Measurements from ENCODE around the gene TUBB6. TPM values are rescaled to one million over a fixed set of nuclear protein-coding genes. Genes with fewer than 3 reads are reported as not detected.
A peak's percentile ranks its signal among the peaks of the same experiment; 100 is the strongest.

TUBB6 gene
- total and polyA plus RNA-seq, 10 of the 15 experiments (the other 5 are each of a cell fraction or from before 2014, with no cell fraction given): 27.4 to 262 (median 82.5) TPM

GRCh38 chr18:12283256-12283655 is 24.8 kb upstream of the TUBB6 start:
- FAIRE-seq: no peak
- H3K79me2 ChIP-seq (ENCODE audit: control insufficient read depth, insufficient read depth, low read length): no peaks in the 10 kb centered on the region
- POLR2A ChIA-PET: interaction anchor here (0.7 kb wide), 1 partner anchor 11 kb away, joined by 6 read pairs; no protein-coding TSS in a partner anchor
- TF ChIP-seq RAD21 (IDR thresholded peaks at IDR 0.05; ENCODE audit: insufficient read depth, low read depth, low read length): 0 out of 2 replicates have a peak, but pooled peaks have one; percentile 18
- TF ChIP-seq CTCF (IDR thresholded peaks at IDR 0.05 in 2 of 3, conservative IDR thresholded peaks at IDR 0.05 in 1 of 3; ENCODE audit: control insufficient read depth in 2 of 3, extremely low read depth in 1 of 3, insufficient read depth in 1 of 3, low read depth in 3 of 3, low read length in 3 of 3): peak in 1 of 3 experiments; percentile 12; a peak in 2 of 6 replicates
- TF ChIP-seq NR2C2 (IDR thresholded peaks at IDR 0.05; ENCODE audit: borderline replicate concordance, control insufficient read depth, insufficient read length, low read depth): no peak
- H3K36me3 ChIP-seq (ENCODE audit: control insufficient read depth in 2 of 2, insufficient read depth in 2 of 2, low read length in 1 of 2): no peaks in the 10 kb centered on the region
- no peak overlapping the region for H2AFZ ChIP-seq (ENCODE audit: control insufficient read depth, low read depth, low read length)
- no peak overlapping the region for H3K4me3 ChIP-seq
- SMC1A ChIA-PET (ENCODE audit: uncharacterized antibody, unreplicated experiment): no interaction called here
- 62% methylated on average over 6 of the region's 6 CpGs for WGBS (ENCODE audit: insufficient coverage, insufficient replicate concordance, low lambda C conversion rate, missing lambda C conversion rate)
- peaks cover 5 to 6% of the 10 kb centered on the region in 2 experiments; a peak in 3 of 4 replicates for H3K27me3 ChIP-seq (replicated peaks in 1 of 2; ENCODE audit: control insufficient read depth in 2 of 2, insufficient read depth in 2 of 2, low read length in 1 of 2)
- H3K4me1 ChIP-seq (ENCODE audit: control insufficient read depth, insufficient read depth, low read length): no peaks in the 10 kb centered on the region
- CTCF ChIA-PET: interaction anchor here (1.1 to 4.5 kb wide), 3 partner anchors 10 to 110 kb away, joined by 3 to 19 read pairs (median 7); no protein-coding TSS in a partner anchor
- no peak overlapping the region for H3K4me2 ChIP-seq (ENCODE audit: control insufficient read depth, insufficient read depth)
- no peak overlapping the region for H3K9ac ChIP-seq (ENCODE audit: control insufficient read depth, insufficient read depth, low read length)
- no peak for ATAC-seq
- no peaks in the 10 kb centered on the region for H3K9me3 ChIP-seq (replicated peaks; ENCODE audit: control insufficient read depth, insufficient read depth, low read length)
- no peak overlapping the region for H3K27ac ChIP-seq (ENCODE audit: control insufficient read depth, insufficient read depth)
- no peak for DNase-seq (ENCODE audit: low read depth, low spot score)
- no peaks in the 10 kb centered on the region; the same call in 1 of the 2 replicates for H4K20me1 ChIP-seq (ENCODE audit: control insufficient read depth, insufficient read depth)
- no TSS peak for BruUV-seq (replicated peaks)
- intact Hi-C loops (cut with micrococcal nuclease; ENCODE audit: unreplicated experiment): no loop called here
- in situ Hi-C loops (cut with MboI): no loop called here
- RAD21 ChIA-PET (ENCODE audit: unreplicated experiment): no interaction called here

- SMC1A ChIA-PET (ENCODE audit: uncharacterized antibody, unreplicated experiment): no interaction called here
- intact Hi-C loops (cut with micrococcal nuclease; ENCODE audit: unreplicated experiment) (no loop called here), in situ Hi-C loops (cut with MboI) (no loop called here)
- peaks cover 7% of the 10 kb centered on the region in 2 experiments; a peak in 3 of 4 replicates for H3K27me3 ChIP-seq (replicated peaks in 1 of 2; ENCODE audit: control insufficient read depth in 2 of 2, insufficient read depth in 2 of 2, low read length in 1 of 2)
- POLR2A ChIA-PET: interaction anchor here (0.7 kb wide), 1 partner anchor 12 kb away, joined by 6 read pairs; no protein-coding TSS in a partner anchor
- WGBS (ENCODE audit: insufficient coverage, insufficient replicate concordance, low lambda C conversion rate, missing lambda C conversion rate): 43% methylated on average over 1 of the region's 1 CpG
- no peaks in the 10 kb centered on the region for H3K36me3 ChIP-seq (ENCODE audit: control insufficient read depth in 2 of 2, insufficient read depth in 2 of 2, low read length in 1 of 2)
- no peak overlapping the region for H3K4me2 ChIP-seq (ENCODE audit: control insufficient read depth, insufficient read depth)
- ATAC-seq (no peak), DNase-seq (ENCODE audit: low read depth, low spot score) (no peak), FAIRE-seq (no peak)
- H3K79me2 ChIP-seq (ENCODE audit: control insufficient read depth, insufficient read depth, low read length): no peaks in the 10 kb centered on the region
- BruUV-seq (replicated peaks): no TSS peak
- H3K4me3 ChIP-seq: no peak overlapping the region
- H3K4me1 ChIP-seq (ENCODE audit: control insufficient read depth, insufficient read depth, low read length): no peaks in the 10 kb centered on the region
- H3K27ac ChIP-seq (ENCODE audit: control insufficient read depth, insufficient read depth): no peak overlapping the region
- no peak overlapping the region for H3K9ac ChIP-seq (ENCODE audit: control insufficient read depth, insufficient read depth, low read length)
- RAD21 ChIA-PET (ENCODE audit: unreplicated experiment): no interaction called here
- CTCF ChIA-PET: interaction anchor here (1.1 to 4.5 kb wide), 3 partner anchors 11 to 110 kb away, joined by 3 to 19 read pairs (median 7); no protein-coding TSS in a partner anchor
- no peaks in the 10 kb centered on the region; the same call in 1 of the 2 replicates for H4K20me1 ChIP-seq (ENCODE audit: control insufficient read depth, insufficient read depth)
- H2AFZ ChIP-seq (ENCODE audit: control insufficient read depth, low read depth, low read length): no peak overlapping the region
- H3K9me3 ChIP-seq (replicated peaks; ENCODE audit: control insufficient read depth, insufficient read depth, low read length): no peaks in the 10 kb centered on the region
- no peak for TF ChIP-seq KDM1A (IDR thresholded peaks at IDR 0.05; ENCODE audit: borderline replicate concordance)
- no peak for TF ChIP-seq KAT2A (conservative IDR thresholded peaks at IDR 0.05; ENCODE audit: control insufficient read depth, low read depth, low read length)
- no peak for TF ChIP-seq ESRRA (IDR thresholded peaks at IDR 0.05; ENCODE audit: low read length)
- no peak for TF ChIP-seq MTA3 (IDR thresholded peaks at IDR 0.05; ENCODE audit: borderline replicate concordance, low read length)
- no peak for TF ChIP-seq BHLHE40 (IDR thresholded peaks at IDR 0.05; ENCODE audit: borderline replicate concordance in 1 of 2, low read depth in 2 of 2, low read length in 1 of 2)
- TF ChIP-seq ATF7 (IDR thresholded peaks at IDR 0.05; ENCODE audit: low read depth): no peak
- no peak for TF ChIP-seq IRF5 (IDR thresholded peaks at IDR 0.05; ENCODE audit: borderline replicate concordance)
- no peak for TF ChIP-seq CREM (IDR thresholded peaks at IDR 0.05; ENCODE audit: low read depth)
- no peak for TF ChIP-seq SIX5 (IDR thresholded peaks at IDR 0.05; ENCODE audit: low read depth, low read length, severe bottlenecking)
- no peak for TF ChIP-seq LARP7 (IDR thresholded peaks at IDR 0.05)
- no peak for TF ChIP-seq ETV6 (conservative IDR thresholded peaks at IDR 0.05 in 1 of 2, IDR thresholded peaks at IDR 0.05 in 1 of 2; ENCODE audit: borderline replicate concordance in 1 of 2, low read depth in 1 of 2)
These were observed 24.4 kb upstream of the TUBB6 start for GRCh38 chr18:12283666-12284065.
